MCF 10A (cell line): ENCODE results near the gene RASAL1. TPM values are rescaled to one million over a fixed set of nuclear protein-coding genes. Genes with fewer than 3 reads are reported as not detected.

ENCODE experiments used
- BruUV-seq: library from RNA; stranded (reverse); fragments of 400-500 nt; replicated peaks from 2 replicates; lab custom pipeline; 2021; lab: Mats Ljungman, UMichigan
- CTCF ChIA-PET: fragments of 300-600 bp; sonication (Branson Sonifier 250); formaldehyde crosslinking; extraction: SDS; loops from one replicate; lab custom pipeline; 2021; ENCODE audit warnings: antibody characterized with exemption, inconsistent platforms; lab: Yijun Ruan, JAX
- POLR2A ChIA-PET: fragments of 300-600, 350-650 bp; sonication (Branson Sonifier 250); formaldehyde crosslinking; extraction: SDS; loops from one replicate; lab custom pipeline; 2020; ENCODE audit warnings: antibody characterized with exemption, inconsistent platforms; lab: Yijun Ruan, JAX
- DNase-seq: peaks from one replicate; pipeline ENCODE4 v3.0.0-alpha.2; 2018; ENCODE audit not compliant: unreplicated experiment
- H3K27ac Mint-ChIP-seq: one replicate; pipeline ENCODE4 v1.8.0; 2022; ENCODE audit warnings: mild to moderate bottlenecking, low read depth, mixed read lengths; ENCODE audit not compliant: unreplicated experiment
- H3K27me3 Mint-ChIP-seq: one replicate; pipeline ENCODE4 v1.8.0; 2022; ENCODE audit warnings: mixed read lengths; ENCODE audit not compliant: insufficient read depth, unreplicated experiment
- H3K36me3 Mint-ChIP-seq: one replicate; pipeline ENCODE4 v1.8.0; 2022; ENCODE audit warnings: mild to moderate bottlenecking, moderate library complexity, mixed read lengths; ENCODE audit not compliant: insufficient read depth, unreplicated experiment
- H3K4me1 Mint-ChIP-seq: one replicate; pipeline ENCODE4 v1.8.0; 2022; ENCODE audit warnings: mixed read lengths; ENCODE audit not compliant: insufficient read depth, unreplicated experiment
- H3K4me3 Mint-ChIP-seq: one replicate; pipeline ENCODE4 v1.8.0; 2022; ENCODE audit warnings: mild to moderate bottlenecking, moderate library complexity, mixed read lengths; ENCODE audit not compliant: unreplicated experiment
- H3K9me3 Mint-ChIP-seq: one replicate; pipeline ENCODE4 v1.8.0; 2022; ENCODE audit warnings: mixed read lengths; ENCODE audit not compliant: unreplicated experiment
- intact Hi-C: fragments of 100-400 bp; cut with micrococcal nuclease; formaldehyde crosslinking; loops from 2 replicates; pipeline ENCODE4 v1.14.1; 2022
- total RNA-seq: library from RNA; stranded (reverse); gene quantifications from 2 replicates; pipeline ENCODE4 v1.2.3, GENCODE V29; 2022
- TF ChIP-seq, protein P1 (sequence below): fragments of 200-600 bp; IDR thresholded peaks from one replicate; pipeline ENCODE4 v1.8.0; 2022; ENCODE audit warnings: antibody characterized with exemption, mild to moderate bottlenecking; ENCODE audit not compliant: unreplicated experiment

The RASAL1 gene
- total RNA-seq, 1 experiment from 2014 or later, result not detected

DNA sequence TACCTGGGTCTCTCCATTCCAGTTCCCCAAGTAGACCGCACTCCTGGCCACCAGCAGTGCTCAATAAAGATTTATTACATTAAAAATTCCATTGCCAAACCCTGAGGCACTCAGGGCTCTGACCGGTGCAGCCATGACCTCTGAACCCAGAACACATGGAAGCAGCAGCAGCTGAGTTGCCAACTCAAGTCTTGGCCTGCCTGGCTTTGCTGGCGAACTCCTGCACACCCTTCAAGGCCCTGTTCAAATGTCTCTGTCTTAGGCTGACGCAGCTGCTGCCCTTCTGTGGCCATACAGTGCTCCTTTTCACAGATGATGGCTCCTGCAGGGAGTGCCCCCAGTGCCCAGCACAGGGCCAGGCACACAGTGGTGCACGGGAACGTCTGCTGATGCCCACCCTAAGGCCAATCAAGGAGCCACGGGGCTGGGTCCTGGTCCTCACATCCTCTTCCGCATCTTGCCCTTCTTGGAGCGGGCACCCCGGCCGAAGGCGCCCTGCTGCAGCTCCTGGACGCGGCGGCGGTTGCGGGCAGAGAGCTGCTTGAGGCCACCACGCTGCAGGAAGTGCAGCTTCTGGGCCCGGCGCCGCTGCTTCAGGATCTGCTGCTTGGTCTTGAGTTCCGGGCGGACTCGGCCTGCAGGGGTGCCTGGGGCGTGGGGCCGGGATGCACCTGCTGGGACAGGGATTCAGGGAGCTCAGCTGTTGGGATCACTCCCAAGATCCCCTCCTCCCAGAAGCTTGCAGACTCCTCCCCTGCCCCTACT lies 23.1 kb upstream of the RASAL1 start:
- H3K36me3 Mint-ChIP-seq, result peaks cover 48% of the 10 kb centered on the region

DNA sequence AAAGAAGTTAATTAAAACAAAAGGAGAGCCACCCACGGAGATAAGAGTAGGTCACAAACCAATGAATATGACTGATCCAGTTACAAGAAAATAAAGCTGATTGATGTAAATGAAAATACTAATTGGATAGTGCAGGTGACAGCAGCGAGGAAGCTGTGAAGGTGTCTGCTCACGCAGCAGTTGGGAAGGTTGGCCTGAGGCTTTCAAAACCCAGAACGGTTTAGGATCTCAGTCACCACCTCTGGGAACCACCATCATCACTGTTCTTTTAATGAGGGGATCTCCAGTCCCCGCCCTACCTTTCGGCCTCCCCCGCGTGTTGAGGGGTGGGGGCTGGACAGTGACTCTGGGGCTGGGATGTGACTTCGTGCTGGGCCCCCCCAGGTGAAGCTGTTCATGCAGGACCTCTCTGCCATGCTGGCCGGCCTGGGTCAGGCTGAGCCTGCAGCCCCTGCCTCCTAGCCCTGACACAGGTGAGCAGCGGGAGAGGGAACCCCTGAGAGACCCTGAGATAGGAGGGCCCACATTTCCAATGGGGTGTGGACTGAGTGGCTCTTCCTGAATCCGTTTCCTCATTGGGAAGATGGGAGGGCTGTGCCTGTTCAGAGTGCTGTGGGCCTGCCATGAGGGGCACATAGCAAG lies 21.8 kb upstream of the RASAL1 start:
- no peak overlapping the region for H3K27ac Mint-ChIP-seq

More for the DNA sequence above, 23.1 kb upstream of the RASAL1 start:
- POLR2A ChIA-PET, result interaction anchor here (0.6 kb wide), 1 partner anchor 164 kb away, joined by 4 read pairs; no protein-coding TSS in a partner anchor
- Mint-ChIP-seq H3K27me3 (no peaks in the 10 kb centered on the region), H3K4me1 (peaks cover 11% of the 10 kb centered on the region), H3K4me3 (no peak overlapping the region), H3K9me3 (no peaks in the 10 kb centered on the region), H3K27ac (no peak overlapping the region)
- CTCF ChIA-PET, result interaction anchor here (1.1 to 4.6 kb wide), 3 partner anchors 14 to 110 kb away, joined by 3 to 33 read pairs (median 5); no protein-coding TSS in a partner anchor
- intact Hi-C loops, result loop anchor here (10.0 kb wide), 1 partner anchor 254 kb away; the partner anchor contains the start of gene OAS1
- TF ChIP-seq, protein P1, sequence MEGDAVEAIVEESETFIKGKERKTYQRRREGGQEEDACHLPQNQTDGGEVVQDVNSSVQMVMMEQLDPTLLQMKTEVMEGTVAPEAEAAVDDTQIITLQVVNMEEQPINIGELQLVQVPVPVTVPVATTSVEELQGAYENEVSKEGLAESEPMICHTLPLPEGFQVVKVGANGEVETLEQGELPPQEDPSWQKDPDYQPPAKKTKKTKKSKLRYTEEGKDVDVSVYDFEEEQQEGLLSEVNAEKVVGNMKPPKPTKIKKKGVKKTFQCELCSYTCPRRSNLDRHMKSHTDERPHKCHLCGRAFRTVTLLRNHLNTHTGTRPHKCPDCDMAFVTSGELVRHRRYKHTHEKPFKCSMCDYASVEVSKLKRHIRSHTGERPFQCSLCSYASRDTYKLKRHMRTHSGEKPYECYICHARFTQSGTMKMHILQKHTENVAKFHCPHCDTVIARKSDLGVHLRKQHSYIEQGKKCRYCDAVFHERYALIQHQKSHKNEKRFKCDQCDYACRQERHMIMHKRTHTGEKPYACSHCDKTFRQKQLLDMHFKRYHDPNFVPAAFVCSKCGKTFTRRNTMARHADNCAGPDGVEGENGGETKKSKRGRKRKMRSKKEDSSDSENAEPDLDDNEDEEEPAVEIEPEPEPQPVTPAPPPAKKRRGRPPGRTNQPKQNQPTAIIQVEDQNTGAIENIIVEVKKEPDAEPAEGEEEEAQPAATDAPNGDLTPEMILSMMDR, result no peak
- DNase-seq, result no peak
- BruUV-seq, result TSS peak; percentile 46

DNA sequence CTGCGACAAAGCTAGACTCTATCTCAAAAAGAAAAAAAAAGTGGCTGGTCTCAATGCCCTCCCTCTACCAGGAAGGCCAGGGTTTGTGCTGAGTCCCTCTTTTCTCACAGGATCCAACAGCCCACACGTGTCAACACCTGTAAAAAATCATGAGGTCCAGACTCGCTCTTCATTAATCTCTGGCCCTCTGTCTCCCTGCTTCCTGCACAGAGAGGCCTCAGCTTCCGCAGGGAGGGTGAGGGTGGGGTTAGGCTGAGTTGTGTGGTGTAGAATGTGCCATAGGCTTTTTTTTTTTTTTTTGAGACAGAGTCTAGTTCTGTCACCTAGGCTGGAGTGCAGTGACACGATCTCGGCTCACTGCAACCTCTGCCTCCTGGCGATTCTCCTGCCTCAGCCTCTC lies 20.1 kb upstream of the RASAL1 start:
- DNase-seq, result no peak
- intact Hi-C loops, result loop anchor here (10.0 kb wide), 1 partner anchor 251 kb away; the partner anchor contains the start of gene OAS1

More for the DNA sequence above, 21.8 kb upstream of the RASAL1 start:
- Mint-ChIP-seq H3K4me3 (no peak overlapping the region), H3K27me3 (peaks cover 5% of the 10 kb centered on the region), H3K4me1 (peaks cover 14% of the 10 kb centered on the region), H3K9me3 (no peaks in the 10 kb centered on the region), H3K36me3 (peaks cover 42% of the 10 kb centered on the region)
- no peak for DNase-seq
- ChIA-PET CTCF (interaction anchor here (0.6 to 4.6 kb wide), 5 partner anchors 15 to 831 kb away, joined by 3 to 33 read pairs (median 3); no protein-coding TSS in a partner anchor), POLR2A (no interaction called here)
- BruUV-seq, result no TSS peak
- intact Hi-C loops, result loop anchor here (10.0 kb wide), 1 partner anchor 253 kb away; the partner anchor contains the start of gene OAS1
- TF ChIP-seq, protein P1, result no peak

More for the DNA sequence above, 20.1 kb upstream of the RASAL1 start:
- H3K27me3 Mint-ChIP-seq, result peaks cover 14% of the 10 kb centered on the region
- H3K4me1 Mint-ChIP-seq, result peaks cover 18% of the 10 kb centered on the region
- ChIA-PET POLR2A (no interaction called here), CTCF (interaction anchor here (2.0 to 6.9 kb wide), 2 partner anchors 106 to 107 kb away, joined by 6 to 45 read pairs; no protein-coding TSS in a partner anchor)
- no peaks in the 10 kb centered on the region for H3K9me3 Mint-ChIP-seq
- H3K36me3 Mint-ChIP-seq, result peaks cover 27% of the 10 kb centered on the region
- no peak overlapping the region for H3K4me3 Mint-ChIP-seq
- no peak overlapping the region for H3K27ac Mint-ChIP-seq
- BruUV-seq, result no TSS peak
- TF ChIP-seq, protein P1, result no peak
